Testis (tissue), 2 donors: ENCODE data around the gene ASIC1.

ENCODE experiments used
- POLR2A ChIP-seq: fragments of 450-650 bp; IDR thresholded peaks from one replicate; pipeline ENCODE4 v1.6.1; 2017; ENCODE audit warnings: antibody characterized with exemption, mild to moderate bottlenecking, moderate library complexity
- TF ChIP-seq, protein P1 (sequence below), 3 experiments: fragments of 450-650 bp in 2 of 3; fragments of 200-600 bp in 1 of 3; sonication (generic) in 1 of 3; IDR thresholded peaks; one replicate each; pipeline ENCODE4 v1.5.1; 2016 to 2019; ENCODE audit warnings: antibody characterized with exemption in 3 of 3, mild to moderate bottlenecking in 2 of 3, moderate library complexity in 1 of 3

DNA sequence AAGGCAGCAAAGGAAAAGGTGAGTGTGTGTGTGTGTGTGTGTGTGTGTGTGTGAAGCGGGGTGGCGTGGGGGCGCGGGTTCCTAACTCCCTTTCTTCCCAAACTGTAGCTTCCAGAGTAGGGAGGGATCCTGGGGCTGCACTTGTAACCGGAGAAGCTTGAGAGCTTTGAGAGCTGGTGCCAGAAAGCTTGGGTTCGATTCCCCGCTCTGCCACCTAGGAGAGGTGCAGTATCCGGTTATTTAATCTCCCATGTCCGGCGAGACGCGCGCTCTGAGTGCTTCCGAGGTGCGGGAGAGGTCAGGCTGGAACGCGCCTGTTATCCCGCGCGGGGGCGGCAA lies 24.9 kb upstream of the ASIC1 start:
- TF ChIP-seq, protein P1, sequence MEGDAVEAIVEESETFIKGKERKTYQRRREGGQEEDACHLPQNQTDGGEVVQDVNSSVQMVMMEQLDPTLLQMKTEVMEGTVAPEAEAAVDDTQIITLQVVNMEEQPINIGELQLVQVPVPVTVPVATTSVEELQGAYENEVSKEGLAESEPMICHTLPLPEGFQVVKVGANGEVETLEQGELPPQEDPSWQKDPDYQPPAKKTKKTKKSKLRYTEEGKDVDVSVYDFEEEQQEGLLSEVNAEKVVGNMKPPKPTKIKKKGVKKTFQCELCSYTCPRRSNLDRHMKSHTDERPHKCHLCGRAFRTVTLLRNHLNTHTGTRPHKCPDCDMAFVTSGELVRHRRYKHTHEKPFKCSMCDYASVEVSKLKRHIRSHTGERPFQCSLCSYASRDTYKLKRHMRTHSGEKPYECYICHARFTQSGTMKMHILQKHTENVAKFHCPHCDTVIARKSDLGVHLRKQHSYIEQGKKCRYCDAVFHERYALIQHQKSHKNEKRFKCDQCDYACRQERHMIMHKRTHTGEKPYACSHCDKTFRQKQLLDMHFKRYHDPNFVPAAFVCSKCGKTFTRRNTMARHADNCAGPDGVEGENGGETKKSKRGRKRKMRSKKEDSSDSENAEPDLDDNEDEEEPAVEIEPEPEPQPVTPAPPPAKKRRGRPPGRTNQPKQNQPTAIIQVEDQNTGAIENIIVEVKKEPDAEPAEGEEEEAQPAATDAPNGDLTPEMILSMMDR (IDR thresholded peaks at IDR 0.05): no peak
- no peak for TF ChIP-seq POLR2A
